Measurements from ENCODE around the gene VWA5B1.

VWA5B1 gene

DNA sequence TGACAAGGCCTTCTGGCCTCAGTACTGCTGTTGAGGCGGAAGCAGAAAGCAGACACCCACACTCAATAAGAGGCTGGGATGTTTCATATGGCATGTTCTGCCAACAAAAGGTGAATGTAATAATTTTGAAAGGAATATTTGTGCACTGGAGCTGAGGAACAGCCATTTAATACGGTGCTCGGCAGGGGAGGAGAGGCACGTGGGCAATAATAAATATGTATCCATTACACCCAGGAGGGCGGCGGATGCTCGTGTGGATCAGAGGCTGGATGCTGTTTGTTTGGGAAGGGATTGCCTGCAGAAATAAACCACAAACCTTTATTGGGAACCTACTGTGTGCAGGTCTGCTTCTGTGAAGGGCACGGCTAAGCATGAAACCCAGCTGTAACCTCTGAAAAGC lies 92.0 kb downstream of the VWA5B1 start:
- DNase-seq (ENCODE audit: low read depth in 3 of 3, low spot score in 1 of 3), result no peak

DNA sequence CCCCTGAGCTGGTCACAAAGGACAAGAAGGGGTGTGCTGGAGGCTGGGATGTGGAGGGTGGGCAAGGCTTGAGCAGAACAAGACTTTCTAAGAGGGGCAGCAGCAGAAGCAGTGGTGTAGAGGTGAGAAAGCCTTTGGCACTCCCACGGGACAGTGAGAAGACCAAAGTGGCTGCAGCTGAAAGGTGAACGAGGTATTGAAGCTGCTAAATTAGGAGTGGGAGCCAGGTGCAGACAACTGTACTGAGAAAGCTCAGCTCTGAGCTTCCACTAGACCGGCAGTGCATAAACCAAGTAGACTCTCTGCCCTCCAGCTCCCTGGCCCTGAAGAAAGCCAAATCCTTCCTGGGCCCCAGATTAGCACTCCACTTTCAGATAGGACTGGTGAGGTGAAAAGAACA lies 93.0 kb downstream of the VWA5B1 start:
- no peak for DNase-seq (ENCODE audit: low read depth in 3 of 3, low spot score in 1 of 3)

DNA sequence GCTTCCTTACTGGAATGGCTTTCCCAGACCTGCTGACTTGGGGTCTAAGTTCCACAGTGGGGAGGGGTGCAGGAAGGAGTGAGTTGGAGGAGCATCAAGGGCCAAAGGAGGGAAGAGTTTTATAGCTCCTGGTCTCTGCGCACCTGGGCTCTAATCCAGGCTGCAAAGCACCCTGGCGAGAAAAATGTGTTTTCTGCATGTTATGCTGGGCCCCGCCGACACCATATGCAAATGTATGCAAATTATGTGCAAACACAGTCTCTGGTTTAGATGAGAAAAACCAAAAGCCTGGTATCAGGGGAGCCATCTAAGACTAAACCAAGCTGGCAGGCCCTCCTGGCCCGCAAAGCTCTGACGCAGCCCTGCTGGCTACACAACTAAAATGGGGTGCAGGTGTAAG lies 95.0 kb downstream of the VWA5B1 start:
- no peak for DNase-seq (ENCODE audit: low read depth in 3 of 3, low spot score in 1 of 3)

DNA sequence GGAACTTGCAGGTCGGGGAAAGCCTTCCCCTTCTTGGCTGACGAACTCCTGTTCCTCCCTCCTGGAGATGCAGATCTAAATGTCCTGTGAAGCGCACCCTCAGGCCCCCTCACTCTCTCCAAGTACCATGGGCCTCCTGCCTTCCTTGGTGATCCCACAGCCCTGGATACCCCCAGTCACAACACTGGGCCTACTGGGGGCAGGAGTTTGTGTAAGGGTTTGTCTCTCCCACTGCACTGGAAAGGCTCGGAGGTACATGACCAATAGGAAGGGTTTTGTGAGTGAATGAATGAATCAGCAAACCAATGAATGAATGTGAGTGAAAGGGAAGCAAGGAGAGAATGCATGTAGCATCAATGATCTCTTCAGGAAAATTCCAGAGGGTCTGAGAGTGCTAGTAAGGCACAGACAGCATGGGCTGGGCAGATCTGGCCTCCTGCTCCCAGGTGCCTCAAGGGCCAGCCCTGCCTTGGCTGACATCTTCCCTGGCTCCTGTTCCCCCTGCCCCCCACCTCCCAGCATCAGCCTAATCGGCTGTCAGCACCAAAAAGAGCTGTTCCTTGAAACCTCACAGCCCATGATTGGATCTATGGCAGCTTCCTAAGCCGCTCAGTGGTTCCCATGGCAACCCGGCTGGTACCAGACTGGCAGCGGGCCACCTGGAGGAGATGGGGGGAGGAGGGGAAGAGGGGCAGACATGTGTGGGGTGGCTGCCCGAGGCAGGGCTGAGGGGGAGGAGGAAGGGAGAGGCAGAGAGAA lies 95.8 kb downstream of the VWA5B1 start:
- no peak for DNase-seq (ENCODE audit: low read depth in 3 of 3, low spot score in 1 of 3)

DNA sequence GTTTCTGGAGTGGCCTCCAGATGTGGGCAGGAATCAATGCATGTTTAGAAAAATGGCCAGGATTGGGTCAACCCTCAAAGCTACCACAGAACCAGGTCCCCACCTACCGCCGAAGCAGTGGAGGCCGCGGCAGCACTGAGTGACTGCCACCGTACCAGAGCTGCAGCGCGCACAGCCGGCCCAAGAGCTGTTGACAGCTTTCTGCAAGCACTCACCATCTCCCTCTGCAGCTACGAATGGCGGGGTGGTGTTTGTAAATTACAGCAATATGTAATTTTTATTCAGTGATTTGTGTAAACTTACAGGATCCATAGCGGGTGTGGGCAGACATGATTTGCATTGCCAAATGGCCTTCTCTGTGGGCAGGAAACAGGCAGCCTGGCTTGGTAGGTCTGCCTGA lies 98.9 kb downstream of the VWA5B1 start:
- DNase-seq (ENCODE audit: low read depth in 3 of 3, low spot score in 1 of 3), result no peak

DNA sequence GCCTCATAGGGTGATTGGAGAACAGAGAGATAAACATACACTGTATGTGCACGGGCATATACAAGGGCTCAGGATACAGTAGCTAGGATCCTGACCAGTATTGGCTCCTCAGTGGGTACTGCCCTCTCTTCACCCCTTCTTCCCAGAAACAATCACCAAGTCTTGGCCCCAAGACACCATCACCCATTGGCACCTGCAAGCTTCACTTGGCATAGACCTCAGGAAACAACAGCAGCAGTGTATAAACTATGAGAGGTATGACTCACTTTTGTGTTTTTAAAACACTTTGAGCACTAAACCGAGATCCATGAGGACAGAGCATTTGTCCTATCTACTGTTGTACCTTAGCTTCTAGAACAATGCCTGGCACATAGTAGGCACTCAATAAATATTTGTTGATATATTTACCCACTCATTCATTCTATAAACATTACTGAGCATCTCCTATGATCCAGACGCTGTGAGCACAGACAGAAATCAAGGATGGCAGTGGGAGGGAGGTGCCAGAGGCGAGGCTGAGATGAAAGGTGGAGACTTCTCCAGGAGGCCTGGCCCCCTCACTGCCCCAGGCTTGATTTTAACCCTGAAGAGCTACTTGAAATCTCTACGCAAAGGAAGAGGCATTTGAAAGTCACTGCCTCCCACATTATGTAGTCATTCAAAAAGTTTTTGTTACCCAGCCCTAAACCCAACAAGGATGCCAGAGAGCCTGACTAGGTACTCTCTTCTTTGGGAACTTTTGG lies 100.1 kb downstream of the VWA5B1 start:
- DNase-seq (ENCODE audit: low read depth in 3 of 3, low spot score in 1 of 3), result no peak

DNA sequence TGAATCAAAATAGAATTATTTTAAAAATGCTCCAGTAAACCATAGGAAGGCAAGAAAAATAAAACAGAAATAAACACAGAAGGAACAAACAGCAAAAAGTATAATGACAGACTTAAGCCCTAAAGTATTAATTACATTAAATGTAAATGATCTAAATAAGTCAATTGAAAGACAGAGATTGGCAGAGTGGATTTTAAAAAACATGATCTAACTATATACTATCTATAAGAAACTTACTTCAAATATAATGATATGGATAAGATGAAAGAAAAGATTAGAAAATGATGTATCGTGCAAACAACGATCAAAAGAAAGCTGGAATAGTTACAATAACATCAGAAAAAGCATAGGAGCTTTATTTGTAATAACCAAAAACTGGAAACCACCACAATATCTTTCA lies 104.6 kb downstream of the VWA5B1 start:
- no peak for DNase-seq (ENCODE audit: low read depth in 3 of 3, low spot score in 1 of 3)

DNA sequence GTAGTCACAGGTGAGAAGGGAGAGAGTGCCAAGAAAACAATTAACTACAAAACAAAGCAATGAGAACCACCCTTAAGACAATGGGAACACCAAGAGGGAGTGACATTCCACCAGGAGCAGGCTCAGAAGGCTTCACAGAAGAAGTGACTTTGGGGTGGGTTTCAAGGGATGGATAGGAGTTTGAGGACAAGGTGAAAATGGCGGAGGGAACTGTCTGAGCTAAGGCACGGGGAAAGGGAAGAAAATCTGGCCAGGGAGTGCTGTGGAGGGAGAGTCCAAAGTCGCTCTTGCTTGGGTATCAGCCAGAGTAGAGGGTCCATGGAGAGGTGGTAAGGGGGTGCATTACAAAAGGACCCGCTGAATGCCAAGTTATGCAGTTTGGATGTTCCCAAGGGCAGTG lies 108.1 kb downstream of the VWA5B1 start:
- no peak for DNase-seq (ENCODE audit: low read depth in 3 of 3, low spot score in 1 of 3)

DNA sequence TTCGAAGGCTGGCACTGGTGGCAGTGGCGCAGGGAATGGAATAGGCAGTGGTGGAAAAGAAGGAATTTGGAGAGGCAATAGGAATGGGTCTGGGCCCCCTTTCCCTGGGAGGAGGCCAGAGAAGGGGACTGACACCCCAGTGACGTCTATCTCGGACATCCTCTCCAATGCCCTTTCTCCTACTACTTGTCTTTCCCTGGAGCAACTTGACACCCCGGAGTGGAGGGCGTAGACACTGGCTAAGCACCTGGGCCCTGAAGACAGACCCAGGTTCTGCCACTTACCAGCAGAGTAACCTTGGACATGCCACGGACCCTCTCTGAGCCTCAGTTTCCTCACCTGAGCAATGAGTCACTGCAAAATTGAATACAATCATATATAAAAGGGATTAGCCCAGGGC lies 108.5 kb downstream of the VWA5B1 start:
- no peak for DNase-seq (ENCODE audit: low read depth in 3 of 3, low spot score in 1 of 3)

DNA sequence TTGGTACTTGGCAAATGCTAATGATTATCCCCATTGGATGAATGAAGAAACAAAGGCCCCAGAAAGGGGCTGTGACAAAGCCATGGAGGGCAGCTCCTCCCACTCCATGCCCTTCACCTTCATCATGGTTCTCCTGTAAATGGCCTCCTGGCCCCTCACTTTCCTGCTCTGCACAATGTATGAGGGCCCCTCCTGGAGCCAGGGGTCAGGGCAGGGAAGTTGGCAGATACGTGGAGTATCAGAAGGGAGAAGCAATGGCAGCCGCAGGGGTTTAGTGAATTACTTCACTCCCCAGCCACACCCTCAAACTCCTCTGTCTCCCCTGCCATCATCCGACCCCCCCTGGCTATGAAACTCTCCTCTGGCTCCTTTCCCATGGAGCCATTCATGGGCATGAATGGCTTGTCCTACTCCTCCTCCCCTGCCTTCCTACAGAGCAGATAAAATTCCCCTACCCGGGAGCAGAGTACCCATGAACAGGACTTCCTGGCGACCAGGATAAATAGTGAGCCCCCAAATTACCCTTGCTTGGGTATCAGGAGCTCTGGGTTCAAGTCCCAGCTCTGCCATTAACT lies 109.0 kb downstream of the VWA5B1 start:
- no peak for DNase-seq (ENCODE audit: low read depth in 3 of 3, low spot score in 1 of 3)

DNA sequence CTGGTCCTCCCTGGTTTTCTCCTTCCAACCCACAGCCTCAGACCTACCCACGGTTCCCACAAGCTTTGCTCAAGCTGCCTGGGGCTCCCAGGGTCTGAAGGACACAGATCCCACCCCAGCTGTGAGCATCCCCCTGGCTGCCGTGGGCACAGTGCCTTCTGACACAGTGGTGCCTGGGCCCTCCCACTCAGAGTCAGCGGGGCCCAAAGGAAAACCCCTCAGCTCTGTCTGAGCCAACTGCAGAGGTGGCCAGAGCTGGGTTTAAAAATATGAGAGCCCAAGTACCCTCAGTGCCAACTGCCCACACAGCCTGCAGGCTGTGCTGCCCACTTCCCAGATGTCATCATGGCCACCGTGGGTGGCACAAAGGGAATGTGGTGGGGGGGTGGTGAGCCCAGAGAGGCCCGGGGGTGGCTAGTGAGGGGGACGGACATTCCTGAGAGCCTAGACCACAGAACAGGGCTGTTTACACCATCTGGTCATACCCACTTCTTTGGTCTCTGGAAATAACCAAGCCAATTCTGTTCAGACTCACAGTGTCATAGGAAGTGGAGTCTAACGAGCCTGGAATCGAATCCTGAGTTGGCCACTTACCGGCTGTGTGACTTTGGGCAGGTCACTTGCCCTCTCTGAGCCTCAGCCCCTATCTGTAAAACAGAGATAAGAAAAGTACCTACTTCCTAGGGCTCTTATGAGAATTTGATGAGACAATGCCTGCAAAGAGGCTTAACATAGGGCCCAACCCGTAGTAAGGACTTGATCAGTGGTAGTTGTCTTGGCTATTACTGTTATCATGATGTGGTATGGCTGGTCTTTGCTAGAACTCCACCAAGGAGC lies 109.9 kb downstream of the VWA5B1 start:
- DNase-seq (ENCODE audit: low read depth in 3 of 3, low spot score in 1 of 3), result no peak

DNA sequence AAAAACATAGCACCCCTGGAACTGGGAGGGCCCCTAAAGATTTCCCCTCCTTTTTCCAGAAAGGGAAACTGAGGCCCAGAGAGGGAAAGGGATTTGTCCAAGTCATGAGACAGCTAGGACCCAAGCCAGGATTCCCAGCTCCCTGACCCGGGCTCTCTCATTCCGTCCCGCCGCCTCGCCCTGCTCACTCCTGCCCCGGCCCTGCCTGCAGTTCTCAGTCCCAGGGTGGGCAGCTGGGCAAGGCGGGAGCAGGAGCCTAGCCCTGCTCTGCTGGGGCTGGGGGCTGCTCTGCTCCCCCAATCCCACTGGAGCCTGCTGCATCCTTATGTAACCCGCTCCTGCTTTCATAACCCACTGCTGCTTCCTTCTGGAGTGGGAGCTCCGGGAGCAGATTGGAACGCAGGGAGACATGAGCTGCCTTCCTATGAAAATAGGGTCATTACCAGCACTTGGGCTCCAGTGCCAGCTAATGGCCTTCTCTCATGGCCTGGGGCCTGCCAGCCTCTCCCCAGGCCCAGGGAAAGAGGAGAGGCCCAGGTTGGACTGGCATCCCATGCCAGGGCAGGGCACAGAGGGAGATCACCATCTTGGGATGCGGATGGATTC lies 110.8 kb downstream of the VWA5B1 start:
- DNase-seq (ENCODE audit: low read depth in 3 of 3, low spot score in 1 of 3), result no peak

DNA sequence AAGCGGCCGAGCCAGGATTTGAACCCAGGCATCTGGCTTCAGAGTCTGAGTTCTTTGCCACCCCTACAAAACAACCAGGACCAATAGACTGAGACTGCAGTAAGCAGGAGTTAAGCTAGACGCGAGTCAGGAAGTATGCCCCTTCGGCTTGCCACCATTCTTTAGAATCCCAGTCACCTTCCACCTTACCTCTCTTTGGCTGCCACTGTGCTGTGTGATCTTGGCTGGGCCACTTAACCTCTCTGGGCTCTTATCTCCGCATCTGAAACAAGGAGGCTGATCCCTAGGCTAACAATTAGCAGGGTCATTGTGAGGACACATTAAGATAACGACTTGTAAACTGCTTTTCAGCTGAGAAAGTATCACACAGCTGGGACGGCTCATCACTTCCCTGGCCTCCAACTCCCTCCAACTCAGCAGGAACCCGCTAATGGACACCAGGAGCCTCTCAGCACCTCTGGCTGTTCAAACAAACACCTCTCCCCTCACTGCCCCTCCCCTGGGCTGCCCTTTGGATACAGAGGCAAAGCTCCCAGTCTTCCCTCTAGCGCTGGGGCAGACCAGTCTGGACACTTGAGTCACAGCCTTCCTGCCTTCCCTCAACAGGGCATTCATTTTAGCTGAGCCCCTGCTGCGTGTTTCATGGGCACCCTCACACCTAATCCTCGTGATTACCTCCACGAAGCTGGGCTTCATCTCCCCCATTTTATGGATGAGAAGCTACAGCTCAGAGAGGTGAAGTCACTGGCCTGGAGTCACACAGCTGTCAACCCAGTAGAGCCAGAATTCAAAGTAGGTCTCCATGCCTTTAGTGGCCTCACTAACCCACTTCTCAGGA lies 112.1 kb downstream of the VWA5B1 start:
- no peak for DNase-seq (ENCODE audit: low read depth in 3 of 3, low spot score in 1 of 3)

DNA sequence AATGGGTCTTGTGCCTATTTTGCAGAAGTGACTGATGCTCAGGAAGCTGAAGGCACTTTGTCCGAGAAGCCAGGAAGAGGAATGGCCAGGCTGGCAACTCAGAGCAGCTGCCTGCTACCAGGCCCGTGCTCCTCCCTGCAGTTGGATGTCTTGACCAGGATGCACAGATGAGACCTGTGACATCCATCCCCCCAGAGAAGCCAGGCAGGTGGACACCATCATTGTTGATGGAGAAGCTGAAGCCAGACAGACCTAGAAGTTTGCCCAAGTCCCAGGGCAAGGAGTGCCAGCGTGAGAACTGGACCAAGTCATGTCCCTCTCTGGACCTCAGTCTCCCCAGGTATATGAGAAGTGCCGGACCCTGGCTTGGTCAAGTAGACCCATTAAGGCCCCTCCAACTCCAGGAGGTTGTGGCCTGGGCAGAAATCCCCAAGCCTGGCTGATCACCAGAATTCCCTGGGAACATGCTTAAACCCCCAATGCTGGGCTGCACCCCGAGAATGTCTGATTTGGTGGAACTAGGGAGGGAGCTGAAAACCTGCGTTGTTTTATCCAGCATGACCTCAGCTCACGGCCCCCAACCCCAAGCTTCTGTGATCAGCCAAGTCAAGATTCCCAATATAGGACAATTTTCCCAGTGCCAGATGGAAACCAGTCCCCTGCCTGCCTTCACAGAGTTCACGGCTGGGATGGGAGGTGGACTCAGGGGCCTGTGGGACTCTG lies 112.9 kb downstream of the VWA5B1 start:
- DNase-seq (ENCODE audit: low read depth in 3 of 3, low spot score in 1 of 3), result no peak

DNA sequence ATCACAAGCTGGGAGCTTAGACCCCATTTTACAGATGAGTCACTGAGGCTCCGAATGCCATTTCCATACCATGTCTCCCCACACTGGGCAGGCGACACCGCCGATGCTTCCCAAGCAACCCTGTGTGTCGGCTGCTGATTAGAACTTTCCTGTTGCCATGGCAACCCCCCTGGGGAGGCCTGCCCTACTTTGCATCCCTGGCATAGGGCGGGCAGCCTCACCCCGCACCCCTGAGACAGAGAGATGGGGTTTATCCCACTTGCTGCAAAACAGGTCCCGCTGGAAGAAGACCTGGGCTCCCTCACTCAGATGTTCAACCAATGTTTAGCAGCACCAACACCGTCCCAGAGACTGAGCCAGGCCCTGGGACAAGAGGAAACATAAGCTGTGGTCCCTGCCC lies 113.8 kb downstream of the VWA5B1 start:
- no peak for DNase-seq (ENCODE audit: low read depth in 3 of 3, low spot score in 1 of 3)

All from stimulated activated CD4-positive, alpha-beta T cell treated with anti-CD3 and anti-CD28 coated beads, TNF-alpha, amount 100 ng/mL, for 1 hour (primary cell).